Rectal smooth muscle tissue (tissue), 1 donor: Measurements from ENCODE around the gene NFYC.

Source experiments
- H3K27ac ChIP-seq: one replicate; pipeline ENCODE4 v1.7.0; 2013; ENCODE audit warnings: low read depth, low read length, inconsistent platforms
- H3K27me3 ChIP-seq: one replicate; pipeline ENCODE4 v1.7.0; 2013; ENCODE audit warnings: low read length; ENCODE audit not compliant: control insufficient read depth, insufficient read depth
- H3K36me3 ChIP-seq: one replicate; pipeline ENCODE4 v1.7.0; 2013; ENCODE audit warnings: low read length; ENCODE audit not compliant: control insufficient read depth, insufficient read depth
- H3K4me1 ChIP-seq: one replicate; pipeline ENCODE4 v1.7.0; 2013; ENCODE audit warnings: low read length; ENCODE audit not compliant: control insufficient read depth, insufficient read depth
- H3K4me3 ChIP-seq: one replicate; pipeline ENCODE4 v1.7.0; 2013; ENCODE audit warnings: low read length
- H3K9ac ChIP-seq: one replicate; pipeline ENCODE4 v1.7.0; 2013; ENCODE audit warnings: low read length

Gene NFYC

GRCh38 chr1:40658751-40659648 is 32.5 kb upstream of the NFYC start:
- H3K4me1 ChIP-seq: no peaks in the 10 kb centered on the region
- no peak overlapping the region for H3K9ac ChIP-seq
- H3K36me3 ChIP-seq: no peaks in the 10 kb centered on the region
- no peak overlapping the region for H3K27ac ChIP-seq
- no peaks in the 10 kb centered on the region for H3K27me3 ChIP-seq
- H3K4me3 ChIP-seq: no peak overlapping the region

GRCh38 chr1:40659649-40659947 is 31.9 kb upstream of the NFYC start:
- Histone ChIP-seq H3K9ac (no peak overlapping the region), H3K27me3 (no peaks in the 10 kb centered on the region), H3K4me1 (no peaks in the 10 kb centered on the region), H3K27ac (no peak overlapping the region), H3K4me3 (no peak overlapping the region), H3K36me3 (no peaks in the 10 kb centered on the region)

GRCh38 chr1:40661678-40662077 is 29.8 kb upstream of the NFYC start:
- Histone ChIP-seq H3K27me3 (no peaks in the 10 kb centered on the region), H3K27ac (no peak overlapping the region), H3K36me3 (no peaks in the 10 kb centered on the region)

GRCh38 chr1:40662151-40662550 is 29.4 kb upstream of the NFYC start:
- Histone ChIP-seq H3K4me1 (peaks cover 5% of the 10 kb centered on the region), H3K27ac (no peak overlapping the region), H3K9ac (no peak overlapping the region), H3K36me3 (no peaks in the 10 kb centered on the region), H3K27me3 (no peaks in the 10 kb centered on the region), H3K4me3 (no peak overlapping the region)

More at GRCh38 chr1:40661678-40662077, 29.8 kb upstream of the NFYC start:
- Histone ChIP-seq H3K4me1 (peaks cover 5% of the 10 kb centered on the region), H3K9ac (no peak overlapping the region), H3K4me3 (no peak overlapping the region)

GRCh38 chr1:40662864-40663263 is 28.6 kb upstream of the NFYC start:
- H3K27ac ChIP-seq: no peak overlapping the region
- no peaks in the 10 kb centered on the region for H3K27me3 ChIP-seq
- H3K36me3 ChIP-seq: no peaks in the 10 kb centered on the region
- H3K9ac ChIP-seq: no peak overlapping the region
- H3K4me3 ChIP-seq: no peak overlapping the region
- peaks cover 5% of the 10 kb centered on the region for H3K4me1 ChIP-seq

- no peak overlapping the region for H3K9ac ChIP-seq
- H3K27me3 ChIP-seq: no peaks in the 10 kb centered on the region
- peaks cover 5% of the 10 kb centered on the region for H3K4me1 ChIP-seq
- H3K4me3 ChIP-seq: no peak overlapping the region
- H3K27ac ChIP-seq: no peak overlapping the region
- H3K36me3 ChIP-seq: no peaks in the 10 kb centered on the region
Observed at GRCh38 chr1:40663324-40664166, 28.0 kb upstream of the NFYC start.

- H3K4me3 ChIP-seq: no peak overlapping the region
- no peaks in the 10 kb centered on the region for H3K36me3 ChIP-seq
- no peaks in the 10 kb centered on the region for H3K27me3 ChIP-seq
- H3K9ac ChIP-seq: no peak overlapping the region
- H3K4me1 ChIP-seq: peaks cover 5% of the 10 kb centered on the region
- no peak overlapping the region for H3K27ac ChIP-seq
Observed at GRCh38 chr1:40664167-40664537, 27.4 kb upstream of the NFYC start.

- Histone ChIP-seq H3K4me3 (peak overlapping the region; percentile 34), H3K9ac (no peak overlapping the region), H3K27ac (no peak overlapping the region)
Observed at GRCh38 chr1:40664791-40665190, 26.7 kb upstream of the NFYC start.

GRCh38 chr1:40665335-40666171 is 26.0 kb upstream of the NFYC start, which contains the start of gene RIMS3:
Gene RIMS3, minus strand, starts transcription at chr1:40665682. Its CDS starts 23,757 bp downstream, at chr1:40641925.
- H3K27ac ChIP-seq: peak within 1 kb of the TSS; percentile 16

More at GRCh38 chr1:40664791-40665190, 26.7 kb upstream of the NFYC start:
- Histone ChIP-seq H3K4me1 (peaks cover 5% of the 10 kb centered on the region), H3K27me3 (no peaks in the 10 kb centered on the region), H3K36me3 (no peaks in the 10 kb centered on the region)

GRCh38 chr1:40668769-40669525 is 22.6 kb upstream of the NFYC start:
- Histone ChIP-seq H3K4me3 (peak overlapping the region; percentile 9), H3K9ac (no peak overlapping the region), H3K27ac (no peak overlapping the region), H3K36me3 (no peaks in the 10 kb centered on the region), H3K4me1 (peaks cover 5% of the 10 kb centered on the region), H3K27me3 (no peaks in the 10 kb centered on the region)

More at GRCh38 chr1:40665335-40666171, 26.0 kb upstream of the NFYC start, which contains the start of gene RIMS3:
- H3K4me1 ChIP-seq: peaks cover 5% of the 10 kb centered on the region
- peak within 1 kb of the TSS; percentile 28 for H3K9ac ChIP-seq
- peak within 1 kb of the TSS; percentile 77 for H3K4me3 ChIP-seq
- H3K36me3 ChIP-seq: no peaks in the 10 kb centered on the region
- no peaks in the 10 kb centered on the region for H3K27me3 ChIP-seq

- H3K4me1 ChIP-seq: no peaks in the 10 kb centered on the region
- H3K9ac ChIP-seq: no peak overlapping the region
- no peak overlapping the region for H3K4me3 ChIP-seq
- no peaks in the 10 kb centered on the region for H3K36me3 ChIP-seq
- H3K27ac ChIP-seq: no peak overlapping the region
- H3K27me3 ChIP-seq: no peaks in the 10 kb centered on the region
Observed at GRCh38 chr1:40673452-40673851, 18.1 kb upstream of the NFYC start.
